ENCODE data around the gene MSH5. TPM values are rescaled to one million over a fixed set of nuclear protein-coding genes. Genes with fewer than 3 reads are reported as not detected.
A peak's percentile ranks its signal among the peaks of the same experiment; 100 is the strongest.

Gene MSH5
- total RNA-seq, 1 experiment from 2014 or later = 156 TPM

GRCh38 chr6:31736768-31737314, 3.0 kb upstream of the MSH5 start:
- Mint-ChIP-seq H3K27me3 (ENCODE audit: unreplicated experiment) (no peaks in the 10 kb centered on the region), H3K36me3 (ENCODE audit: insufficient read depth, unreplicated experiment) (peaks cover 99% of the 10 kb centered on the region), H3K9me3 (ENCODE audit: low read depth, unreplicated experiment) (no peaks in the 10 kb centered on the region), H3K4me1 (ENCODE audit: low read depth, unreplicated experiment) (peaks cover 63% of the 10 kb centered on the region), H3K27ac (ENCODE audit: unreplicated experiment) (peak overlapping the region; percentile 94), H3K4me3 (ENCODE audit: low read depth, unreplicated experiment) (peak overlapping the region; percentile 98)
- BruUV-seq (replicated peaks) = no TSS peak
- CTCF ChIA-PET = interaction anchor here (0.6 to 3.4 kb wide), 9 partner anchors 33 to 196 kb away, joined by 3 to 16 read pairs (median 4); partner anchors contain the start of genes BAG6, DDX39B and LSM2
- intact Hi-C loops (cut with micrococcal nuclease; ENCODE audit: unreplicated experiment) = loop anchor here (5.0 kb wide), 1 partner anchor 35 kb away; the partner anchor contains the start of gene ABHD16A
- TF ChIP-seq, protein P1, sequence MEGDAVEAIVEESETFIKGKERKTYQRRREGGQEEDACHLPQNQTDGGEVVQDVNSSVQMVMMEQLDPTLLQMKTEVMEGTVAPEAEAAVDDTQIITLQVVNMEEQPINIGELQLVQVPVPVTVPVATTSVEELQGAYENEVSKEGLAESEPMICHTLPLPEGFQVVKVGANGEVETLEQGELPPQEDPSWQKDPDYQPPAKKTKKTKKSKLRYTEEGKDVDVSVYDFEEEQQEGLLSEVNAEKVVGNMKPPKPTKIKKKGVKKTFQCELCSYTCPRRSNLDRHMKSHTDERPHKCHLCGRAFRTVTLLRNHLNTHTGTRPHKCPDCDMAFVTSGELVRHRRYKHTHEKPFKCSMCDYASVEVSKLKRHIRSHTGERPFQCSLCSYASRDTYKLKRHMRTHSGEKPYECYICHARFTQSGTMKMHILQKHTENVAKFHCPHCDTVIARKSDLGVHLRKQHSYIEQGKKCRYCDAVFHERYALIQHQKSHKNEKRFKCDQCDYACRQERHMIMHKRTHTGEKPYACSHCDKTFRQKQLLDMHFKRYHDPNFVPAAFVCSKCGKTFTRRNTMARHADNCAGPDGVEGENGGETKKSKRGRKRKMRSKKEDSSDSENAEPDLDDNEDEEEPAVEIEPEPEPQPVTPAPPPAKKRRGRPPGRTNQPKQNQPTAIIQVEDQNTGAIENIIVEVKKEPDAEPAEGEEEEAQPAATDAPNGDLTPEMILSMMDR (IDR thresholded peaks at IDR 0.05; ENCODE audit: unreplicated experiment) = no peak
- no peak for DNase-seq

DNA sequence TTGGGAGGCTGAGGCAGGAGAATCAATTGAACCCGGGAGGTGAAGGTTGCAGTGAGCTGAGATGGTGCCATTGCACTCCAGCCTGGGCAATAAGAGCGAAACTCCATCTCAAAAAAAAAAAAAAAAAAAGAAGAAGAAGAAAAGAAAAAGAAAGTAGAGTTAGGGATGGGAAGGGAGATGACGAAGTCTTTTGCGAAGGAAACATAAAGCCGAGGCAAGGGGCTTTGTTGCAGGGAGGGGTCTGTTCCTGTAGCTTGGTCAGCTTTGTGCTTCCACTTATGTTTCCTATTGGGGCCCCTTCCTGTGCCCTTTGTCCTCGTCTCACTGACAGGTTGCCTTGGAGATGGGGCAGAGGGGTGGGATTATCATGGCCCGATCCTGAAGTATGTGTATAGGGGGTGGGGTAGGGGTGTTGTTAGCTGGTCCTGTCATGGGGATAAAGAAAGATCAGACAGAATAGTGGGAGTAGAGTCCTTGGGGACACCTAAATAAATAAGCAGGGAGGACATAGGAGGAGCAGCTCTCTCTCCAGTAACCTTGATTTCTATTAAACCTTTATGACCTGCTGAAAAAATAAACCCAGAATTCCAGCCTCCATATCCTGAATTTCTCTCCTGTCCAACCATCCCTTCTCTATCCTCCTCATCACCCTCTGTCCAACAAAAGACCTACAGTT, 2.4 kb upstream of the MSH5 start:
- H3K9me3 Mint-ChIP-seq (ENCODE audit: low read depth, unreplicated experiment) = no peaks in the 10 kb centered on the region
- peak; percentile 54 for DNase-seq
- H3K27me3 Mint-ChIP-seq (ENCODE audit: unreplicated experiment) = no peaks in the 10 kb centered on the region
- BruUV-seq (replicated peaks) = no TSS peak
- CTCF ChIA-PET = interaction anchor here (0.7 to 4.8 kb wide), 16 partner anchors 7 to 196 kb away, joined by 3 to 49 read pairs (median 6); partner anchors contain the start of genes BAG6, C6orf47, DDAH2 and DDX39B
- intact Hi-C loops (cut with micrococcal nuclease; ENCODE audit: unreplicated experiment) = loop anchor here (5.0 kb wide), 1 partner anchor 35 kb away; the partner anchor contains the start of gene ABHD16A
- peak overlapping the region; percentile 98 for H3K4me3 Mint-ChIP-seq (ENCODE audit: low read depth, unreplicated experiment)
- peaks cover 65% of the 10 kb centered on the region for H3K4me1 Mint-ChIP-seq (ENCODE audit: low read depth, unreplicated experiment)
- peak overlapping the region; percentile 94 for H3K27ac Mint-ChIP-seq (ENCODE audit: unreplicated experiment)
- TF ChIP-seq, protein P1 (IDR thresholded peaks at IDR 0.05; ENCODE audit: unreplicated experiment) = no peak
- H3K36me3 Mint-ChIP-seq (ENCODE audit: insufficient read depth, unreplicated experiment) = peaks cover 96% of the 10 kb centered on the region

GRCh38 chr6:31737991-31738979, 1.5 kb upstream of the MSH5 start:
- Mint-ChIP-seq H3K36me3 (ENCODE audit: insufficient read depth, unreplicated experiment) (peaks cover 96% of the 10 kb centered on the region), H3K9me3 (ENCODE audit: low read depth, unreplicated experiment) (no peaks in the 10 kb centered on the region), H3K4me3 (ENCODE audit: low read depth, unreplicated experiment) (peak overlapping the region; percentile 98), H3K27ac (ENCODE audit: unreplicated experiment) (peak overlapping the region; percentile 94), H3K4me1 (ENCODE audit: low read depth, unreplicated experiment) (peaks cover 60% of the 10 kb centered on the region), H3K27me3 (ENCODE audit: unreplicated experiment) (no peaks in the 10 kb centered on the region)
- peak; percentile 91 for DNase-seq
- CTCF ChIA-PET = interaction anchor here (0.5 to 4.8 kb wide), 27 partner anchors 8 to 1765 kb away, joined by 3 to 49 read pairs (median 6); partner anchors contain the start of genes ABHD16A, BAG6, C6orf47 and DDAH2
- intact Hi-C loops (cut with micrococcal nuclease; ENCODE audit: unreplicated experiment) = loop anchor here (1.0 to 5.0 kb wide), 3 partner anchors 9 to 58 kb away; partner anchors contain the start of genes ABHD16A and DDAH2
- no TSS peak for BruUV-seq (replicated peaks)
- TF ChIP-seq, protein P1 (IDR thresholded peaks at IDR 0.05; ENCODE audit: unreplicated experiment) = no peak

All from Calu3 (cell line).